HepG2 (cell line): ENCODE data around the gene RAP1GAP2. TPM values are rescaled to one million over a fixed set of nuclear protein-coding genes. Genes with fewer than 3 reads are reported as not detected.

Experiments
- GATAD1 ChIP-seq: IDR thresholded peaks from 2 replicates; pipeline ENCODE4 v1.6.1; 2016; ENCODE audit warnings: missing genetic modification reagents, missing compliant biosample characterization
- NPAS2 ChIP-seq: sonication (generic); formaldehyde crosslinking; IDR thresholded peaks from 2 replicates; pipeline ENCODE4 v1.8.0; 2022; ENCODE audit warnings: mild to moderate bottlenecking, missing genetic modification reagents, borderline replicate concordance
- PATZ1 ChIP-seq: sonication (generic); formaldehyde crosslinking; IDR thresholded peaks from 2 replicates; pipeline ENCODE4 v1.4.0; 2020; ENCODE audit warnings: missing genetic modification reagents
- TGIF2 ChIP-seq: IDR thresholded peaks from 2 replicates; pipeline ENCODE4 v1.6.1; 2016; ENCODE audit warnings: control low read depth, missing compliant biosample characterization
- ZBTB40 ChIP-seq, 2 experiments: fragments of 450-650 bp in 1 of 2; sonication (generic) in 1 of 2; formaldehyde crosslinking in 1 of 2; IDR thresholded peaks; 2 replicates each; pipeline versions ENCODE4 v1.6.1 to v1.8.0; 2016 to 2022; ENCODE audit warnings: antibody characterized with exemption in 1 of 2, mild to moderate bottlenecking in 1 of 2, missing genetic modification reagents in 1 of 2
- ZNF121 ChIP-seq: sonication (generic); formaldehyde crosslinking; IDR thresholded peaks from 2 replicates; pipeline ENCODE4 v1.5.0; 2020; ENCODE audit warnings: mild to moderate bottlenecking, missing genetic modification reagents
- ZNF781 ChIP-seq: sonication (generic); formaldehyde crosslinking; IDR thresholded peaks from 2 replicates; pipeline ENCODE4 v1.5.1; 2020; ENCODE audit warnings: borderline replicate concordance, mild to moderate bottlenecking, missing genetic modification reagents; ENCODE audit errors: not compliant biosample characterization
- ZSCAN29 ChIP-seq: sonication (generic); formaldehyde crosslinking; conservative IDR thresholded peaks from 2 replicates; pipeline ENCODE4 v1.4.0; 2020; ENCODE audit warnings: mild to moderate bottlenecking, missing genetic modification reagents
- polyA plus RNA-seq, 8 experiments: library from polyadenylated mRNA; depleted of rRNA in 3 of 8; stranded (reverse) in 7 of 8; unstranded in 1 of 8; fragments of >200 nt; fragmentation: Illumina TruSeq in 4 of 8; extraction: Trizol in 4 of 8; gene quantifications; 2 replicates each; pipeline versions ENCODE4 v1.2.1 to v1.2.3, GENCODE V29; 2011 to 2016; ENCODE audit warnings: low read depth in 4 of 8, missing spikeins in 1 of 8, mixed read lengths in 1 of 8; ENCODE audit not compliant: insufficient read depth in 1 of 8
- total RNA-seq, 5 experiments: library from RNA; depleted of rRNA; stranded (reverse); fragments of >200 nt; fragmentation: Illumina TruSeq; extraction: Trizol; gene quantifications; 2 replicates each; pipeline ENCODE4 v1.2.3, GENCODE V29; 2016; ENCODE audit warnings: low read depth in 1 of 5
- TF ChIP-seq, protein P1 (sequence below), 2 experiments: sonication (generic) in 1 of 2; formaldehyde crosslinking in 1 of 2; IDR thresholded peaks; 2 replicates each; pipeline versions ENCODE4 v1.6.1 to v1.9.0; 2014 to 2022; ENCODE audit warnings: antibody characterized with exemption in 1 of 2, borderline replicate concordance in 1 of 2, inconsistent platforms in 1 of 2, low read depth in 1 of 2, missing genetic modification reagents in 1 of 2

The RAP1GAP2 gene
- total and polyA plus RNA-seq, 2 of the 13 experiments (the other 11 are each of a cell fraction or from before 2014, with no cell fraction given), result 10.9 to 12.0 TPM

- TF ChIP-seq ZNF781, result no peak
- no peak for TF ChIP-seq ZNF121 (CRISPR knock-in tag)
- TF ChIP-seq NPAS2 (CRISPR knock-in tag), result no peak
- peak; percentile 52 for TF ChIP-seq PATZ1
- peak; percentile 31; the same call in 1 of the 2 replicates for TF ChIP-seq GATAD1 (CRISPR knock-in tag)
- TF ChIP-seq ZBTB40 (IDR thresholded peaks at IDR 0.05), result no peak
- TF ChIP-seq ZBTB40 (CRISPR knock-in tag; IDR thresholded peaks at IDR 0.05), result no peak
- 0 out of 2 replicates have a peak, but pooled peaks have one; percentile 66 for TF ChIP-seq TGIF2 (CRISPR knock-in tag)
- TF ChIP-seq, protein P1, sequence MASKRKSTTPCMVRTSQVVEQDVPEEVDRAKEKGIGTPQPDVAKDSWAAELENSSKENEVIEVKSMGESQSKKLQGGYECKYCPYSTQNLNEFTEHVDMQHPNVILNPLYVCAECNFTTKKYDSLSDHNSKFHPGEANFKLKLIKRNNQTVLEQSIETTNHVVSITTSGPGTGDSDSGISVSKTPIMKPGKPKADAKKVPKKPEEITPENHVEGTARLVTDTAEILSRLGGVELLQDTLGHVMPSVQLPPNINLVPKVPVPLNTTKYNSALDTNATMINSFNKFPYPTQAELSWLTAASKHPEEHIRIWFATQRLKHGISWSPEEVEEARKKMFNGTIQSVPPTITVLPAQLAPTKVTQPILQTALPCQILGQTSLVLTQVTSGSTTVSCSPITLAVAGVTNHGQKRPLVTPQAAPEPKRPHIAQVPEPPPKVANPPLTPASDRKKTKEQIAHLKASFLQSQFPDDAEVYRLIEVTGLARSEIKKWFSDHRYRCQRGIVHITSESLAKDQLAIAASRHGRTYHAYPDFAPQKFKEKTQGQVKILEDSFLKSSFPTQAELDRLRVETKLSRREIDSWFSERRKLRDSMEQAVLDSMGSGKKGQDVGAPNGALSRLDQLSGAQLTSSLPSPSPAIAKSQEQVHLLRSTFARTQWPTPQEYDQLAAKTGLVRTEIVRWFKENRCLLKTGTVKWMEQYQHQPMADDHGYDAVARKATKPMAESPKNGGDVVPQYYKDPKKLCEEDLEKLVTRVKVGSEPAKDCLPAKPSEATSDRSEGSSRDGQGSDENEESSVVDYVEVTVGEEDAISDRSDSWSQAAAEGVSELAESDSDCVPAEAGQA (IDR thresholded peaks at IDR 0.05; ENCODE audit: low read depth), result no peak
- TF ChIP-seq, protein P1 (CRISPR knock-in tag; IDR thresholded peaks at IDR 0.05; ENCODE audit: borderline replicate concordance), result no peak
- no peak for TF ChIP-seq ZSCAN29 (CRISPR knock-in tag)
Observed at GRCh38 chr17:2954898-2955445, 158.7 kb downstream of the RAP1GAP2 start (continued).
